Endothelial cell (in vitro differentiated cells): Measurements from ENCODE around the gene DPYD. TPM values are rescaled to one million over a fixed set of nuclear protein-coding genes. Genes with fewer than 3 reads are reported as not detected.

ENCODE experiments used
- DNase-seq: peaks from one replicate; pipeline ENCODE4 v3.0.0; 2021; ENCODE audit warnings: low spot score
- H3K27ac Mint-ChIP-seq: one replicate; pipeline ENCODE4 v1.8.0; 2021; ENCODE audit warnings: mixed read lengths, inconsistent platforms; ENCODE audit not compliant: unreplicated experiment
- H3K27me3 Mint-ChIP-seq: one replicate; pipeline ENCODE4 v1.8.0; 2021; ENCODE audit warnings: mild to moderate bottlenecking, moderate library complexity, mixed read lengths, inconsistent platforms; ENCODE audit not compliant: unreplicated experiment
- H3K36me3 Mint-ChIP-seq: one replicate; pipeline ENCODE4 v1.8.0; 2021; ENCODE audit warnings: mild to moderate bottlenecking, low read depth, mixed read lengths, inconsistent platforms; ENCODE audit not compliant: unreplicated experiment
- H3K4me1 Mint-ChIP-seq: one replicate; pipeline ENCODE4 v1.8.0; 2021; ENCODE audit warnings: mild to moderate bottlenecking, mixed read lengths, inconsistent platforms; ENCODE audit not compliant: unreplicated experiment
- H3K4me3 Mint-ChIP-seq: one replicate; pipeline ENCODE4 v1.8.0; 2021; ENCODE audit warnings: mild to moderate bottlenecking, mixed read lengths, inconsistent platforms; ENCODE audit not compliant: unreplicated experiment
- H3K9me3 Mint-ChIP-seq: one replicate; pipeline ENCODE4 v1.8.0; 2021; ENCODE audit warnings: mixed read lengths, inconsistent platforms; ENCODE audit not compliant: unreplicated experiment
- total RNA-seq: library from RNA; stranded (reverse); fragmentation: NEBNext Ultra II Directional; extraction: Animal tissue kit (Norgen Biotek cat#: 25700); gene quantifications from one replicate; pipeline ENCODE4 v1.2.1, GENCODE V29; 2021; ENCODE audit not compliant: unreplicated experiment
- TF ChIP-seq, protein P1 (sequence below): fragments of 200-600 bp; sonication (generic); IDR thresholded peaks from one replicate; pipeline ENCODE4 v1.5.0; 2021; ENCODE audit warnings: antibody characterized with exemption; ENCODE audit not compliant: unreplicated experiment

Gene DPYD
- total RNA-seq, 1 donor from 2014 or later = 3.4 TPM

DNA sequence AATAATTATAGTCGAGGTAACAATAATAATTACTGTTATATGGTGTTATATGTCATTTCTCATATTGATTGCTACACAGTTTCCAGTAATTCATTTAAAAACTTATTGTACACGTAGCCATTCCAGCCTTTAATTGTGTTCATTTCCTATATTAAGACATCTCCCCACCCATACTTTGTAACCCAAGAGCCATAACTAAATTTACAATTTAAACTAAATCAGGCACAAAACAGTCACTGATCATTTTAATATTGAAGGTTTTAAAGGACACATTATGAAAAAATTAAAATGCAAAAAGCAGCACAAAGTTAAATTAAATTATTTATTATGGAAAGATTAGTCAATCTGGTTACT is 487.0 kb downstream of the DPYD start:
- TF ChIP-seq, protein P1, sequence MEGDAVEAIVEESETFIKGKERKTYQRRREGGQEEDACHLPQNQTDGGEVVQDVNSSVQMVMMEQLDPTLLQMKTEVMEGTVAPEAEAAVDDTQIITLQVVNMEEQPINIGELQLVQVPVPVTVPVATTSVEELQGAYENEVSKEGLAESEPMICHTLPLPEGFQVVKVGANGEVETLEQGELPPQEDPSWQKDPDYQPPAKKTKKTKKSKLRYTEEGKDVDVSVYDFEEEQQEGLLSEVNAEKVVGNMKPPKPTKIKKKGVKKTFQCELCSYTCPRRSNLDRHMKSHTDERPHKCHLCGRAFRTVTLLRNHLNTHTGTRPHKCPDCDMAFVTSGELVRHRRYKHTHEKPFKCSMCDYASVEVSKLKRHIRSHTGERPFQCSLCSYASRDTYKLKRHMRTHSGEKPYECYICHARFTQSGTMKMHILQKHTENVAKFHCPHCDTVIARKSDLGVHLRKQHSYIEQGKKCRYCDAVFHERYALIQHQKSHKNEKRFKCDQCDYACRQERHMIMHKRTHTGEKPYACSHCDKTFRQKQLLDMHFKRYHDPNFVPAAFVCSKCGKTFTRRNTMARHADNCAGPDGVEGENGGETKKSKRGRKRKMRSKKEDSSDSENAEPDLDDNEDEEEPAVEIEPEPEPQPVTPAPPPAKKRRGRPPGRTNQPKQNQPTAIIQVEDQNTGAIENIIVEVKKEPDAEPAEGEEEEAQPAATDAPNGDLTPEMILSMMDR = no peak
- Mint-ChIP-seq H3K9me3 (no peaks in the 10 kb centered on the region), H3K36me3 (no peaks in the 10 kb centered on the region), H3K4me3 (no peak overlapping the region), H3K27ac (no peak overlapping the region), H3K4me1 (no peaks in the 10 kb centered on the region), H3K27me3 (no peaks in the 10 kb centered on the region)
- no peak for DNase-seq

DNA sequence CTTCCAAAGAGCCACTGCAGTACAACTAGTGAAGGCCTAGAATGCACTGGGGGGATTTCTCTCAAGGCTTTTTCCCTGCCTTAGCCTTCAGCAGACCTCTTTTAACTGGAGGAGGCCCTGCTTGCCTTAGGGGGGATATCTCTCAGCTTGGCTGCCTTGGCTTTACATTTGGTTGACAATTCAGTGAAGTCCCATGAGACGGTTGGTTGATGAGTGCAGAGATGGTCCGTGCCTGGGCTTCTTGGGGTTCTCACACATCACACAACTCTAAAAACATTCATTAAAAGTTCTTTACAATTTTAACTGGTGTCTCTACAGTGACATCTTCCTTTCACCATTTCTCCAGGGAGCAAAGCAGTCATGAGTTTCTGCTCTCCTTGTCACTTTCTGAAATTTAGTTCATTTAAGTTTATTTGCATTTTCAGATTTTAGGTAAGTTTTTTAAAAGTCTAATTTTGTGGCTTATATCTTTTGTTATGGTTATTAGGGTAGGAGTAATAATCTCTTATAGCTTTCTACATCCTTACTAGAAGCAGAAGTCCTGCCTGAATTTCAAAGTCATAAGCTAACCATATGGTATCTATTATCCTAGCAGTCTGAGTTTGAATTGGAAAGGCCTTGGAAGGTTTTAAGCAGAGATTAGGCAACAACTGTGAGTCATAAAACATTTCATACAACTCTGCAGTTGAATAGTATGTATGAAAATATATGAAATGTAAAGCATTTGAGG is 487.6 kb downstream of the DPYD start:
- Mint-ChIP-seq H3K27ac (no peak overlapping the region), H3K27me3 (no peaks in the 10 kb centered on the region), H3K36me3 (no peaks in the 10 kb centered on the region), H3K4me1 (no peaks in the 10 kb centered on the region), H3K9me3 (no peaks in the 10 kb centered on the region), H3K4me3 (no peak overlapping the region)
- TF ChIP-seq, protein P1 = no peak
- no peak for DNase-seq

DNA sequence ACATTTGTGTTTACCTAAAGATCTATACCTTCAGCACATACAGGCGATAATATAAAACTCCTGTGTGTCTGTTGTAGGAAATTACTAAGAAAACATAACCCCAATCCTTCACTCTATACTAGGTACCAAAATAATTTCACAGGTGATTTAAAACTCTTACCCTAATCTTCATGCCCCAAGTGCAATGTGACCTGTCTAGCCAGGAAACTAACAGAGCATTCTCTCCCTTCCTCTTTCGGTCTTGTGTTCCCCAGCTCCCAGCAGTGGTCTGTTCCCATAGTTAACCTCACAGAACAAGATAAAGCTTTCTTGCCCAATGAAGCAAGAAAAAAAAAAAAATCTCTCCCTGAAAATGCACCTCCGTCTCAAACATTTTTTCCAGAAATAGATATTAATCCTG is 493.5 kb downstream of the DPYD start:
- DNase-seq = no peak
- peaks cover 17% of the 10 kb centered on the region for H3K4me1 Mint-ChIP-seq
- TF ChIP-seq, protein P1 = no peak
- H3K27ac Mint-ChIP-seq = no peak overlapping the region
- no peaks in the 10 kb centered on the region for H3K27me3 Mint-ChIP-seq
- no peaks in the 10 kb centered on the region for H3K36me3 Mint-ChIP-seq
- no peaks in the 10 kb centered on the region for H3K9me3 Mint-ChIP-seq
- H3K4me3 Mint-ChIP-seq = no peak overlapping the region

DNA sequence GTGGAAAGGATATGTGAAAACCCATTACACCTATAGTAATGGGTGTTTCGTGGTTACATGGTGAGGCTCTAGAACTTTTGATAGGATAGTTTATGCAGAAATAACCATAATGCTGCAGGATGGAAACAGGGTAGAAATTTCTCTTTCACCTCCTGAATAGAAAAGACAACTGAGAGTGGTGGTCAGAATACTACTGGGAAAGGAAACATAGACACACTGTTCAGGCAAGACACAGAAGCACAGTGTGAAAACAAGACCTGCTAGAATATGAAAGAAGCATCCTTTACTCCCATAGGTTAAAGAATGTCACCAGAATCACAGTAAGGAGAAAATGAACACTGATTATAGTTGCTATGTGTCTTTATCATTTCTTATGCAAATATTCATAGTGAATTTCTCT is 496.6 kb downstream of the DPYD start:
- Mint-ChIP-seq H3K27ac (no peak overlapping the region), H3K4me1 (peaks cover 17% of the 10 kb centered on the region), H3K27me3 (no peaks in the 10 kb centered on the region), H3K36me3 (no peaks in the 10 kb centered on the region), H3K4me3 (no peak overlapping the region), H3K9me3 (no peaks in the 10 kb centered on the region)
- DNase-seq = no peak
- TF ChIP-seq, protein P1 = no peak

DNA sequence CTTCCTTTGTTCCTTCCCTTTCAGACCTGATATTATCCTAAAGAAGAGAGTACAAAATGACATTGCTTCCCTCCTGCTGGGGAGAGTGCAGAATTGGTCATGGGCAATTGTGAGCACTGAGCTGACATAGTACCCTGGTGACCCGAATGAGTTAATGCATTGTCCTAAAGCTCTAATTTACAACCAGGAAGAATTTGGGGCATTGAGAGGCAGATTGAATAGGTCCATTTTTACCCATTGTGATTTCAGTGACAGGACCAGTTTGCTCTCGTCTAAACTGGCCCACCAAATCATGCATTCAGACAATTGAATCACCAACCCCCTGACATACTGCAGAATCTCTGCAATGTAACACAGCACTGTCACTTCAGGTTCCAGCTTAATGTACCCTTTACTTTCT is 497.4 kb downstream of the DPYD start:
- H3K27me3 Mint-ChIP-seq = no peaks in the 10 kb centered on the region
- no peak overlapping the region for H3K27ac Mint-ChIP-seq
- TF ChIP-seq, protein P1 = no peak
- H3K36me3 Mint-ChIP-seq = no peaks in the 10 kb centered on the region
- peaks cover 17% of the 10 kb centered on the region for H3K4me1 Mint-ChIP-seq
- H3K4me3 Mint-ChIP-seq = no peak overlapping the region
- no peaks in the 10 kb centered on the region for H3K9me3 Mint-ChIP-seq
- no peak for DNase-seq
